ENCODE measurements around the gene AARS2. TPM values are rescaled to one million over a fixed set of nuclear protein-coding genes. Genes with fewer than 3 reads are reported as not detected.

Gene AARS2
- total RNA-seq, 1 donor from 2014 or later, result 28.6 TPM

Other genes starting within 250 kb of the AARS2 start
- 30.7 TPM for gene MRPL14, start 185.9 kb downstream of the AARS2 start, total RNA-seq
- gene TMEM63B, start 185.8 kb downstream of the AARS2 start, total RNA-seq, result 71.8 TPM
- 0.95 TPM for gene CAPN11, start 154.5 kb downstream of the AARS2 start, total RNA-seq
- 0.26 TPM for gene MYMX, start 96.4 kb downstream of the AARS2 start, total RNA-seq
- 66.1 TPM for gene SLC29A1, start 89.8 kb downstream of the AARS2 start, total RNA-seq
- 893 TPM for gene HSP90AB1, start 66.2 kb downstream of the AARS2 start, total RNA-seq
- 50.8 TPM for gene SLC35B2, start 55.8 kb downstream of the AARS2 start, total RNA-seq
- gene NFKBIE, start 47.8 kb downstream of the AARS2 start, total RNA-seq, result 10.9 TPM
- 0.12 TPM for gene TMEM151B, start 42.9 kb downstream of the AARS2 start, total RNA-seq
- not detected for gene SPATS1, start 29.3 kb upstream of the AARS2 start, total RNA-seq
- 18.8 TPM for gene CDC5L, start 74.4 kb upstream of the AARS2 start, total RNA-seq

Measured in mucosa of gallbladder (tissue), 1 donor.